ENCODE measurements around the gene DPP10. TPM values are rescaled to one million over a fixed set of nuclear protein-coding genes. Genes with fewer than 3 reads are reported as not detected.

Gene DPP10
- total RNA-seq, 4 donors from 2014 or later: 1.9 to 4.6 (median 3.9) TPM

GRCh38 chr2:114545052-114545451, 102.6 kb downstream of the DPP10 start:
- TF ChIP-seq POLR2AphosphoS5 (IDR thresholded peaks at IDR 0.05) (no peak), CTCF (IDR thresholded peaks at IDR 0.05) (no peak), EP300 (IDR thresholded peaks at IDR 0.05) (no peak), POLR2A (IDR thresholded peaks at IDR 0.05) (no peak)
- WGBS, 2 donors (ENCODE audit: low coverage in 1 of 2): 97% methylated on average over 2 of the region's 2 CpGs; no CpG with 5 or more reads in 1 of the 2 donors
- Histone ChIP-seq H3K4me3 (no peak overlapping the region), H3K36me3 (no peaks in the 10 kb centered on the region), H3K27me3 (no peaks in the 10 kb centered on the region), H3K27ac (no peak overlapping the region), H3K4me1 (peaks cover 0 to 7% (median 0%) of the 10 kb centered on the region in 3 donors), H3K9me3 (no peaks in the 10 kb centered on the region)
- ATAC-seq: no peak

GRCh38 chr2:114546531-114546930, 104.1 kb downstream of the DPP10 start:
- Histone ChIP-seq H3K27me3 (no peaks in the 10 kb centered on the region), H3K4me3 (no peak overlapping the region), H3K9me3 (no peaks in the 10 kb centered on the region), H3K36me3 (no peaks in the 10 kb centered on the region), H3K27ac (no peak overlapping the region), H3K4me1 (peaks cover 0 to 7% (median 0%) of the 10 kb centered on the region in 3 donors)
- no peak for TF ChIP-seq CTCF (IDR thresholded peaks at IDR 0.05)
- no peak for TF ChIP-seq EP300 (IDR thresholded peaks at IDR 0.05)
- 81 to 85% methylated on average over 3 of the region's 3 CpGs for WGBS, 2 donors (ENCODE audit: low coverage in 1 of 2)
- no peak for ATAC-seq

GRCh38 chr2:114548151-114548550, 105.7 kb downstream of the DPP10 start:
- Histone ChIP-seq H3K27ac (no peak overlapping the region), H3K27me3 (peaks cover 13% of the 10 kb centered on the region), H3K4me1 (peaks cover 0 to 6% (median 0%) of the 10 kb centered on the region in 3 donors), H3K4me3 (no peak overlapping the region), H3K9me3 (no peaks in the 10 kb centered on the region), H3K36me3 (no peaks in the 10 kb centered on the region)
- no peak for ATAC-seq
- WGBS, 2 donors (ENCODE audit: low coverage in 1 of 2): 85 to 87% methylated on average over 6 of the region's 6 CpGs
- no peak for TF ChIP-seq CTCF (IDR thresholded peaks at IDR 0.05)
- TF ChIP-seq POLR2A (IDR thresholded peaks at IDR 0.05): no peak
- TF ChIP-seq EP300 (IDR thresholded peaks at IDR 0.05): no peak
- no peak for TF ChIP-seq POLR2AphosphoS5 (IDR thresholded peaks at IDR 0.05)

- no peaks in the 10 kb centered on the region for H3K4me1 ChIP-seq
- ATAC-seq: no peak
- no peak overlapping the region for H3K4me3 ChIP-seq
- no peaks in the 10 kb centered on the region for H3K9me3 ChIP-seq
- H3K27me3 ChIP-seq: peaks cover 15% of the 10 kb centered on the region
- no peak overlapping the region for H3K27ac ChIP-seq
- TF ChIP-seq EP300 (IDR thresholded peaks at IDR 0.05) (no peak), POLR2AphosphoS5 (IDR thresholded peaks at IDR 0.05) (no peak), POLR2A (IDR thresholded peaks at IDR 0.05) (no peak), CTCF (IDR thresholded peaks at IDR 0.05) (no peak)
- H3K36me3 ChIP-seq: no peaks in the 10 kb centered on the region
- WGBS, 2 donors (ENCODE audit: low coverage in 1 of 2): 52 to 79% methylated on average over 2 of the region's 2 CpGs
Observed at GRCh38 chr2:114550364-114550763, 107.9 kb downstream of the DPP10 start.

- ATAC-seq: no peak
- Histone ChIP-seq H3K27me3 (peaks cover 15% of the 10 kb centered on the region), H3K4me1 (no peaks in the 10 kb centered on the region), H3K27ac (no peak overlapping the region), H3K36me3 (no peaks in the 10 kb centered on the region), H3K9me3 (no peaks in the 10 kb centered on the region), H3K4me3 (no peak overlapping the region)
- 39 to 54% methylated on average over 4 to 5 of the region's 5 CpGs for WGBS, 2 donors (ENCODE audit: low coverage in 1 of 2)
- no peak for TF ChIP-seq EP300 (IDR thresholded peaks at IDR 0.05)
- TF ChIP-seq CTCF (IDR thresholded peaks at IDR 0.05): peak in 3 of 4 experiments; percentile 35 to 56 (median 37)
- no peak for TF ChIP-seq POLR2A (IDR thresholded peaks at IDR 0.05)
- TF ChIP-seq POLR2AphosphoS5 (IDR thresholded peaks at IDR 0.05): no peak
Observed at GRCh38 chr2:114550895-114551793, 108.7 kb downstream of the DPP10 start.
